GM18502 (cell line): ENCODE data around the gene COL4A2.

Experiments used
- ATAC-seq: cut with Tn5 transposase; IDR thresholded peaks from one replicate; pipeline ENCODE4 v1.9.1; 2021; ENCODE audit warnings: mild to moderate bottlenecking; ENCODE audit not compliant: unreplicated experiment, poor library complexity

The COL4A2 gene

GRCh38 chr13:110560601-110561343, 253.7 kb downstream of the COL4A2 start:
- ATAC-seq = no peak

GRCh38 chr13:110561344-110562035, 254.4 kb downstream of the COL4A2 start, which contains the start of gene RAB20:
RAB20 (minus strand) TSS chr13:110561722; CDS start chr13:110561519, 203 bp downstream.
- ATAC-seq = peak; percentile 78

DNA sequence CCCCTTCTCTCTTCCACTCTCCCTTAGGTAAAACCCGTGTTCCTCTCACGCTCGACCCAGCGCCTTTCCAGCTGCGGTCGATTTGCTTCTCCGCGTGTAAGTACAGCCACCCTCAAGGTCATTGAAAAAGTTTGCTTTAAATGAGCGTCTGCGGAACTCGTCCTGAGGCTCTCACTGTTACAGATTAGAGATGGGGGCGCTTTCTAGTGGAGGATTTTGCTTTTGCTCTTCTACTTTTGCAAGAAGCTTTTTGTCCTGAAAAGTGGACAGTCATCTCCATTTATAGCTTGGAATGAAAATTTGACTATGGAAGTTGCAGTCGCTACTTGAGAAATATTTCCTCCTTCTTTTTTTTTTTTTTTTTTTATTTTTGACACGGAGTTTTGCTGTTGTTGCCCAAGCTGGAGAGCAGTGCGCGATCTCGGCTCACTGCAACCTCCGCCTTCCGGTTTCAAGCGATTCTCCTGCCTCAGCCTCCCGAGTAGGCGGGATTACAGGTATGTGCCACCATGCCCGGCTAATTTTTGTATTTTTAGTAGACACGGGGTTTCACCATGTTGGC, 255.0 kb downstream of the COL4A2 start:
- ATAC-seq = no peak
